Activated T-helper 17 cell treated with anti-CD3 and anti-CD28 coated beads, Interleukin-2, amount 50 U/mL, for 72 hours (primary cell): ENCODE measurements around the gene RPP14. TPM values are rescaled to one million over a fixed set of nuclear protein-coding genes. Genes with fewer than 3 reads are reported as not detected.

Experiments used
- total RNA-seq, 2 donors: library from RNA; stranded (reverse); gene quantifications; one replicate each; pipeline ENCODE4 v1.2.3, GENCODE V29; 2022

Gene RPP14
- total RNA-seq, 2 donors from 2014 or later = 16.1 to 19.1 TPM

Other genes starting within 250 kb of the RPP14 start
- gene DNASE1L3, start 95.3 kb upstream of the RPP14 start, total RNA-seq = not detected
- 1 to 10 TPM; 1.8 to 4.9 TPM for gene ABHD6, start 68.5 kb upstream of the RPP14 start, total RNA-seq
- gene HTD2, start 275 bp downstream of the RPP14 start, total RNA-seq = 10 to 100 TPM; 10.0 to 15.1 TPM
- gene PXK, start 26.6 kb downstream of the RPP14 start, total RNA-seq = 10 to 100 TPM; 17.8 to 27.1 TPM
- gene PDHB, start 127.6 kb downstream of the RPP14 start, total RNA-seq = 10 to 100 TPM; 37.1 to 66.6 TPM
- 1 to 10 TPM; 4.9 to 5.2 TPM for gene KCTD6, start 185.9 kb downstream of the RPP14 start, total RNA-seq
- not detected for gene ACOX2, start 230.9 kb downstream of the RPP14 start, total RNA-seq